ENCODE results near the gene SULT1A2.
"Not testable (repeated sequence)": the region's sequence is repeated elsewhere in the genome, so short reads cannot be mapped to it uniquely, and the experiment has no call there.

SULT1A2 gene

GRCh38 chr16:28603381-28604185, 6.7 kb upstream of the SULT1A2 start:
- H3K36me3 ChIP-seq (ENCODE audit: insufficient read depth, low read length): no peaks in the 10 kb centered on the region
- H3K4me1 ChIP-seq (ENCODE audit: insufficient read depth, low read length): no peaks in the 10 kb centered on the region
- no peak overlapping the region for H3K9ac ChIP-seq (ENCODE audit: low read depth, low read length)
- no peaks in the 10 kb centered on the region for H3K9me3 ChIP-seq (ENCODE audit: control insufficient read depth, insufficient read depth, low read length)

- Histone ChIP-seq H3K36me3 (ENCODE audit: insufficient read depth, low read length) (no peaks in the 10 kb centered on the region), H3K4me1 (ENCODE audit: insufficient read depth, low read length) (peaks cover 3% of the 10 kb centered on the region; the same call in 1 of the 2 replicates), H3K9me3 (ENCODE audit: control insufficient read depth, insufficient read depth, low read length) (no peaks in the 10 kb centered on the region), H3K9ac (ENCODE audit: low read depth, low read length) (no peak overlapping the region)
Observed at GRCh38 chr16:28602529-28602928, 5.7 kb upstream of the SULT1A2 start.

GRCh38 chr16:28602062-28602461, 5.2 kb upstream of the SULT1A2 start:
- H3K9ac ChIP-seq (ENCODE audit: low read depth, low read length); H3K36me3 ChIP-seq (ENCODE audit: insufficient read depth, low read length); H3K4me1 ChIP-seq (ENCODE audit: insufficient read depth, low read length): not testable (repeated sequence)

GRCh38 chr16:28601589-28601988, 4.7 kb upstream of the SULT1A2 start:
- not testable (repeated sequence) for H3K4me1 ChIP-seq (ENCODE audit: insufficient read depth, low read length); H3K36me3 ChIP-seq (ENCODE audit: insufficient read depth, low read length); H3K9me3 ChIP-seq (ENCODE audit: control insufficient read depth, insufficient read depth, low read length); H3K9ac ChIP-seq (ENCODE audit: low read depth, low read length)

More at GRCh38 chr16:28602062-28602461, 5.2 kb upstream of the SULT1A2 start:
- not testable (repeated sequence) for H3K9me3 ChIP-seq (ENCODE audit: control insufficient read depth, insufficient read depth, low read length)

- not testable (repeated sequence) for H3K9ac ChIP-seq (ENCODE audit: low read depth, low read length); H3K9me3 ChIP-seq (ENCODE audit: control insufficient read depth, insufficient read depth, low read length); H3K36me3 ChIP-seq (ENCODE audit: insufficient read depth, low read length)
- H3K4me1 ChIP-seq (ENCODE audit: insufficient read depth, low read length): peaks cover 15% of the 10 kb centered on the region; the same call in 1 of the 2 replicates
Observed at GRCh38 chr16:28600965-28601364, 4.1 kb upstream of the SULT1A2 start.

- peaks cover 15% of the 10 kb centered on the region; the same call in 1 of the 2 replicates for H3K4me1 ChIP-seq (ENCODE audit: insufficient read depth, low read length)
- not testable (repeated sequence) for H3K9me3 ChIP-seq (ENCODE audit: control insufficient read depth, insufficient read depth, low read length); H3K36me3 ChIP-seq (ENCODE audit: insufficient read depth, low read length); H3K9ac ChIP-seq (ENCODE audit: low read depth, low read length)
Observed at GRCh38 chr16:28599377-28600285, 2.8 kb upstream of the SULT1A2 start.

- H3K9me3 ChIP-seq (ENCODE audit: control insufficient read depth, insufficient read depth, low read length): no peaks in the 10 kb centered on the region
- no peaks in the 10 kb centered on the region for H3K36me3 ChIP-seq (ENCODE audit: insufficient read depth, low read length)
- peaks cover 15% of the 10 kb centered on the region; the same call in 1 of the 2 replicates for H3K4me1 ChIP-seq (ENCODE audit: insufficient read depth, low read length)
- no peak overlapping the region for H3K9ac ChIP-seq (ENCODE audit: low read depth, low read length)
Observed at GRCh38 chr16:28597692-28598261, 927 bp upstream of the SULT1A2 start.

- H3K4me1 ChIP-seq (ENCODE audit: insufficient read depth, low read length): peaks cover 15% of the 10 kb centered on the region; the same call in 1 of the 2 replicates
- no peak overlapping the region for H3K9ac ChIP-seq (ENCODE audit: low read depth, low read length)
- no peaks in the 10 kb centered on the region for H3K36me3 ChIP-seq (ENCODE audit: insufficient read depth, low read length)
- H3K9me3 ChIP-seq (ENCODE audit: control insufficient read depth, insufficient read depth, low read length): no peaks in the 10 kb centered on the region
Observed at GRCh38 chr16:28596115-28596630, 677 bp downstream of the SULT1A2 start.

- not testable (repeated sequence) for H3K36me3 ChIP-seq (ENCODE audit: insufficient read depth, low read length)
- H3K4me1 ChIP-seq (ENCODE audit: insufficient read depth, low read length): peaks cover 15% of the 10 kb centered on the region; the same call in 1 of the 2 replicates
Observed at GRCh38 chr16:28595451-28595850, 1.4 kb downstream of the SULT1A2 start.

GRCh38 chr16:28592979-28593553, 3.8 kb downstream of the SULT1A2 start:
- H3K36me3 ChIP-seq (ENCODE audit: insufficient read depth, low read length): no peaks in the 10 kb centered on the region
- no peaks in the 10 kb centered on the region for H3K9me3 ChIP-seq (ENCODE audit: control insufficient read depth, insufficient read depth, low read length)
- peaks cover 15% of the 10 kb centered on the region; the same call in 1 of the 2 replicates for H3K4me1 ChIP-seq (ENCODE audit: insufficient read depth, low read length)
- no peak overlapping the region for H3K9ac ChIP-seq (ENCODE audit: low read depth, low read length)

More at GRCh38 chr16:28595451-28595850, 1.4 kb downstream of the SULT1A2 start:
- H3K9me3 ChIP-seq (ENCODE audit: control insufficient read depth, insufficient read depth, low read length); H3K9ac ChIP-seq (ENCODE audit: low read depth, low read length): not testable (repeated sequence)

- H3K4me1 ChIP-seq (ENCODE audit: insufficient read depth, low read length): peaks cover 12% of the 10 kb centered on the region; the same call in 1 of the 2 replicates
- H3K36me3 ChIP-seq (ENCODE audit: insufficient read depth, low read length): no peaks in the 10 kb centered on the region
- H3K9ac ChIP-seq (ENCODE audit: low read depth, low read length): no peak overlapping the region
- H3K9me3 ChIP-seq (ENCODE audit: control insufficient read depth, insufficient read depth, low read length): no peaks in the 10 kb centered on the region
Observed at GRCh38 chr16:28592511-28592910, 4.3 kb downstream of the SULT1A2 start.

- Histone ChIP-seq H3K9me3 (ENCODE audit: control insufficient read depth, insufficient read depth, low read length) (no peaks in the 10 kb centered on the region), H3K9ac (ENCODE audit: low read depth, low read length) (no peak overlapping the region), H3K36me3 (ENCODE audit: insufficient read depth, low read length) (no peaks in the 10 kb centered on the region), H3K4me1 (ENCODE audit: insufficient read depth, low read length) (peaks cover 4% of the 10 kb centered on the region; the same call in 1 of the 2 replicates)
Observed at GRCh38 chr16:28591355-28591754, 5.5 kb downstream of the SULT1A2 start.

- Histone ChIP-seq H3K9me3 (ENCODE audit: control insufficient read depth, insufficient read depth, low read length) (no peaks in the 10 kb centered on the region), H3K9ac (ENCODE audit: low read depth, low read length) (no peak overlapping the region), H3K36me3 (ENCODE audit: insufficient read depth, low read length) (0 out of 2 replicates have a peak, but pooled peaks cover under 1% of the 10 kb centered on the region), H3K4me1 (ENCODE audit: insufficient read depth, low read length) (no peaks in the 10 kb centered on the region)
Observed at GRCh38 chr16:28590384-28591340, 6.2 kb downstream of the SULT1A2 start.
